Stimulated activated CD8-positive, alpha-beta memory T cell treated with anti-CD3 and anti-CD28 coated beads, Interleukin-12 subunit alpha, Interleukin-12 subunit beta, amount 100 ng/mL, for 4 hours (primary cell): Measurements from ENCODE around the gene NOD1.
A peak's percentile ranks its signal among the peaks of the same experiment; 100 is the strongest.
"Not testable (repeated sequence)": the region's sequence is repeated elsewhere in the genome, so short reads cannot be mapped to it uniquely, and the experiment has no call there.

ENCODE experiments used
- DNase-seq: peaks from one replicate; pipeline ENCODE4 v3.0.0-alpha.2; 2020; ENCODE audit warnings: low read depth

Gene NOD1

DNA sequence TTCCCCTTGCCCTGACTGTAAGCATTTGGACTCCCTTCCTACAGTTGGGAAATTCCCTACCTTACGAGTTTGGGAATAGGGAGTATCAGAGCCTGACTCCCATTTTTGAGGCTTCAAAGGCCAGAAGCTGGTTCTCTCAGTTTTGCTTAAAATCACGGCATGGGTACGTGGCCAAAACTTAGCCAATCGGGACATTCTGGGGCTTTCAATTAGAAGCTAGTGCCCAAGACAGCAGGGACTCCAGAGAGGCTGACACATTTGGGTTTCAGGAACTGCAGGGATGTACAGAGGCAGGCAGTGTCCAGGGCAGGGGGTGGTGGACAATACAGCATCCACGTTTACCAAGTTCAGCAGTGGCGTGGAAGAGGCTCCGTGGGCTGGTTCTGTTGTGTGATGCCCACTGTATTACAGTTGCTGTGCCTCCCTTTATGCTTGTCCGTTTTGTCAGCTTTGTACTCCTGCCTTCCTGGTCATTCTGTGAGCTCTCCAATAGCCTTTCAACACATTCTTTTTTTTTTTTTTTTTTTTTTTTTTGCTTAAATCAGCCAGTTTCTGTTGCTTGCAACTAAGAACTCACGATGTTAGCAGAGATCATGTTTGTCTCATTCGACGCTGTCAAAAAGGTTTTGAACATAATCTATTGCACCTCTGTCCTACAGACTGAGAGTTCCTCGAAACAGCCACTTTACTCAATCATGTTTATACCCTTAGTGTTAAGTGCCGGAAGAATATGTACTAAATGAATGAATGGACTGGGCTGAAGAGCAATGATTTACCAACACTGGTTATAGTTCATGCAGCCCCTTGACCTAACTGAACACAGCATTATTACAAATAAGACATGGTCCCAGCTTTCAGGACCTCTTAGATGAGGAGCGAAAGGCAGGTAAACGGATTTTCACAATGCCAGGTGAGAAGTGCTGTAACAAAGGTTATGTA is 25.0 kb upstream of the NOD1 start:
- DNase-seq: no peak

- DNase-seq: no peak
Measured at GRCh38 chr7:30502470-30503251, 24.1 kb upstream of the NOD1 start.

GRCh38 chr7:30501264-30501663 is 22.7 kb upstream of the NOD1 start:
- no peak for DNase-seq

DNA sequence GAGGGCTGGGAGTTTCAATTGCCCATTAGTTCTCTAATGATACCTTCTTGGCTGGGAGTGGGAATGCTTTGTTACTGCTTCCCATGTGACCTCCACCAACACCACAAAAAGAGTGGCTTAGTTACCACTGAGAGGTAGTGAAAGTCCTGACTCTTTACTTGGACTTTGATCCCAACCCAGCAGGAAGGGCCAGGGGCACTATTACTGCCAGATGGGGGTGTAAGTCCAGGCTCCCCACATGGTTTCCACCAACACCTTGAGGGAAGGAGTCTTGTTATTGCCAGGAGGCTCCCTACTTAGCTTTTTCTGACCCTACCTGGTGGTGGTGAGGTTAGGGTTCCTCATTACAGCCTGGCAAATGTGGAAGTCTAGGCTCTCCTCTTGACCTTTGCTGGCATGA is 14.6 kb upstream of the NOD1 start:
- no peak for DNase-seq

GRCh38 chr7:30491417-30491816 is 12.8 kb upstream of the NOD1 start:
- no peak for DNase-seq

DNA sequence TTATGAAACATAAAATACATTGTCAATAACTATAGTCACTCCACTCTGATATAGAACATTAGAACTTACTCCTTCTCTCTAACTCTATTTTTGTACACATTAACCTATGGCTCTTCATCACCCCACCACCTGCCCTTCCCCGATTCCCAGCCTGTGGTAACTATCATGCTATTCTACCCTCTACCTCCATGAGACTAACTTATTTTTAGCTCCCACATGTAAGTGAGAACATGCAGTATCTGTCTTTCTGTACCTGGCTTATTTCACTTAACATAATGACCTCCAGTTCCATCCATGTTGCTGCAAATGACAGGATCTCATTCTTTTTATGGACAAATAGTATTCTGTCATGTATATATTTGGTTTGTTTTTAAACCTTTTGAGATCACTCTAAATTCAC is 8.8 kb upstream of the NOD1 start:
- DNase-seq: no peak

- no peak for DNase-seq
Measured at GRCh38 chr7:30485667-30486066, 7.1 kb upstream of the NOD1 start.

DNA sequence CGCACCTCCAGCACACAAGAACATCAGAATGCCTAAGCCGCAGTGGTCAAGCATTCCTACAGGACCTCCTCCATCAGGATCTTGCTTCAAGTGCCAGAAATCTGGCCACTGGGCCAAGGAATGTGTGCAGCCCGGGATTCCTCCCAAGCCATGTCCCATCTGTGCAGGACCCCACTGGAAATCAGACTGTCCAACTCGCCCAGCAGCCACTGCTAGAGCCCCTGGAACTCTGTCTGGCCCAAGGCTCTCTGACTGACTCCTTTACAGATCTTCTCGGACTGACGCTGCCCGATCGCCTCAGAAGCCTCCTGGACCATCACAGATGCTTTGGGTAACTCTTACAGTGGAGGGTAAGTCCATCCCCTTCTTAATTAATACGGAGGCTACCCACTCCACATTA is 2.8 kb upstream of the NOD1 start:
- not testable (repeated sequence) for DNase-seq

DNA sequence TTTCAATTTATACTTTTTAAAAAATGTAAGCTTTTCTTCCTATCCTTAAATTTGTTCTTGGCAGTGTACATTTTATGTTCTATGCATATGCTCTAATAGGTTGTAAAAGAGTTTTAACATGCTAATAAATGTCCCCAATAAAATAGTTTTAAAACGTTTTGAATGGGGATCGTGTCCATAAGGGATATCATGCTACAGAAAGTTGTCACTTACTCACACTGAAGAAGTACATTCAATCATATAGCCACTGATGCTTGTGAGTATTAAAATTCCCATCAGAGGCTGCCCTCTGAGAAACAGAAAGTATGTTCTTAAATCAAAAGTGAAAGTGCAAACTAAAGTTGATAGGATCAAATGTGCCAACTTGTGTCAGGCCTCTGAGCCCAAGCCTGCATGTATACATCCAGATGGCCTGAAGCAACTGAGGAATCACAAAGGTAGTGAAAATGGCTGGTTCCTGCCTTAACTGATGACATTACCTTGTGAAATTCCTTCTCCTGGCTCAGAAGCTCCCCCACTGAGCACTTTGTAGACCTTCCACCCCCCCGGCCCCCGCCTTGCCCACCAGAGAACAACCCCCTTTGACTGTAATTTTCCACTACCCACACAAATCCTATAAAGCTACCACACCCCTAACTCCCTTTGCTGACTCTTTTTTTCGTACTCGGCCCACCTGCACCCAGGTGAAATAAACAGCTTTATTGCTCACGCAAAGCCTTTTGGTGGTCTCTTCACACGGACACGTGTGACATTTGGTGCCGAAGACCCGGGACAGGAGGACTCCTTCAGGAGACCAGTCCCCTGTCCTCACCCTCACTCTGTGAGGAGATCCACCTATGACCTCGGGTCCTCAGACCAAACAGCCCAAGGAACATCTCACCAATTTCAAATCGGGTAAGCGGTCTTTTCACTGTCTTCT is 877 bp upstream of the NOD1 start:
- peak; percentile 15 for DNase-seq

- DNase-seq: no peak
Measured at GRCh38 chr7:30476459-30477145, 2.0 kb downstream of the NOD1 start.

DNA sequence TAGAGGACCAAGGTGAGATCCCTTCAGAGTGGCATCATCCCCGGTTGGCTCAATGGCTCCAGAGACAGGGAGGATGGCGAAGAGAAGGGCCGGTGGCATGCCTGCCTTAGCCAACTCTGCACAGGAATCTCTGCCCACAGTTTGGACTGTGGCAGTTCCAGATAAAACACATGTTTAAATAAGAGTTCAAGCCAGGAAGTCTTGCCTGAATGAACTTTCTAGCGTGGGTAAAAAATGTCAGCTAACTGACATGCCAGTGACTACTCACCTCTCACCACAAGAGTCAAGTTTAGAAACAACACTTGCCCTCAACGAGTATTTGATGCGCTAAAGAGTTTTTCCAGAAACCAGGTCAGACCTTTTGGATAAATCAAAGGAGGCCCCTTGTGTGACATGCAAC is 3.0 kb downstream of the NOD1 start:
- no peak for DNase-seq

DNA sequence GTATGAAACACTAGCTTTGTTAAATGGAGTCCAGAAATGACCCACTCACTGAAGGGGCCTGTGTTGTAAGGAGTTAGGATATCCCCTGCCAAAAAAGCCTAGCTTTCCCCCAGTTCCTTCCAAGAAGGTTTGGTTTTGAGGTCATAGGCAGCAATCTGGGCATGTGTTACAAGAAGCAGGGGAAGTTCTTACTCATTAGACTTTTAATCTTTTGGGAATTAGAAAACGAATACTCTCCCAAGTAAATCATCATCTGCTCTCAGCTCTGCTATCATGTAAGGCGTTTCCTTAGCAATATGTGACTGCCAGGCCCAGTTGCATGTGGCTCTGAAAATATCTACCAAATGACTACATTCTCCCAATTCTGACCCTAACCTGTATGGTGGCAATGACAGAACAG is 3.7 kb downstream of the NOD1 start:
- no peak for DNase-seq

GRCh38 chr7:30474485-30474884 is 4.1 kb downstream of the NOD1 start:
- no peak for DNase-seq

GRCh38 chr7:30473903-30474302 is 4.7 kb downstream of the NOD1 start:
- no peak for DNase-seq

DNA sequence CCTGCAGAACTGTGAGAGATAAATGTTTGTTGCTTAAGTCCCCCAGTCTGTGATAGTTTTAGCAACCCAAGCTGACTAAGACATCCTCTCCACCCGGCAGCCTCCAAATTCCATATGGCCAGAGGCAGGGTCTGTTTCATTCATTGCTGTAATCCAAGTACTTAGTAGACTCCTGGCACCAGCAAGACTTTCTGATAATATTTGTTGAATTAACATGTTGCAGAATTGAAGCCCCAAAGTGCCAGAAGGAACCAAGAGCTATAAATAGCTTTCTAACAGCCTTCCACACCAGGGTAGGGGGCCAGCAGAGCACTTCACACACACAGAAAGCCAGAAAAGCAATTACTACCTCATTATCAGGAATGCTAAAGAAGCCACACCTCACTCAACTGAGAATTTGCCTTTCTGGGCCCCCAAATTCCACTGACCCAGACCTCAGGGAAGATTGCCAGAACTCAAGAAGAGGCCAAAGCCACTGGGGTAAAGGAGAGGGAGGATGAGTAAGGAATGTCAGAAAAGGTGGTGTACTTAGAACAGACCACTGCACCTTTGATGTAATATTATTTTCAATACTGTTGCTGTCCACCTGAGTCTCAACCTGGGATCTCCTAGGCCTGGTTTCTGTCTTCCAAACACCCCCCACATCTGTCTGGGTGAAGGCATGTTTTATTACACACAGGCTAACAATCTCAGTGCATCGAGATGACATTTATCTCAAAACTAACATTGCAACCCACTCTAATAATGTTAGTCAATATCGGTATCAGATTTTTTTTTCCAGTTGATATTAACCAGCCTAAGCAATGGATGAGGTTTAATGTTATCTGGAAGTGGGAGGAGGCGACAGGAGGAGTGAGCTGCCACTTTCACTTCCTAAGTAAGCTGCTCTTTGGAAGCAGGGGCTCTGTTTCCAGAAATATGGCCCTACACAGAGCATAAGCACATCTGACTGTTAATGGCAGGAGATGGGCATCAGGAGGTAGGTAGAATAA is 5.5 kb downstream of the NOD1 start:
- no peak for DNase-seq

DNA sequence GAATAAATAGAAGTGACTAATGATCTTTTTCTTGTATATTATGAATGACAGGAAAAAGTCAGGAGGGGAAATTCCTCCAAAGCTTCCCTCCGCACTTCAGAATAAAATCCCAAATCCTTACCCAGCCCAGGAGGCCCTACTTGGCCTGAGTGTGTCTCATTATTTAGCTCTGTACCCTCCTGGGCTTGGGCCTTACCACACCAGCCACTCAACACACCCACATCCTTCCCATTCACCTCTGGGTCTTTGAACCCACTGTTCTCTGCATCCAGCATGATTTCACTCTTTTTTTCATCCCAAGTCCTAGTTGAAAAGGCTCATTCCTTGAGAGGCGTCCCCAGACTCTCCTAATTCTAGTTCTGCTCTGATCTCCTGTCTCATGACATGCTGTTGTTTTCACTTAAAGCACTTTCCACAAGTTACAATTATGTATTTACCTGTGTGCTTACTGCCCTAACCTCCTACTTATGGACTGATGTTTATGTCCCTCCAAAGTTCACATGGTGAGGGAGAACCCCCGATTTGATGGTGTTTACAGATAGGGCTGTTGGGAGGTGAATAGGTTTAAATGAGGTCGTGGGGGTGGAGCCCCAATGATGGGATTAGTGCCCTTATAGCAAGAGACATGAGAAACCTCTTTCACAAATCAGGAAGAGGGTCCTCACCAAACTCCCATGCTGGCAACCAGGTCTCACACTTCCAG is 6.4 kb downstream of the NOD1 start:
- DNase-seq: no peak

- DNase-seq: no peak
Measured at GRCh38 chr7:30471205-30471604, 7.4 kb downstream of the NOD1 start.

DNA sequence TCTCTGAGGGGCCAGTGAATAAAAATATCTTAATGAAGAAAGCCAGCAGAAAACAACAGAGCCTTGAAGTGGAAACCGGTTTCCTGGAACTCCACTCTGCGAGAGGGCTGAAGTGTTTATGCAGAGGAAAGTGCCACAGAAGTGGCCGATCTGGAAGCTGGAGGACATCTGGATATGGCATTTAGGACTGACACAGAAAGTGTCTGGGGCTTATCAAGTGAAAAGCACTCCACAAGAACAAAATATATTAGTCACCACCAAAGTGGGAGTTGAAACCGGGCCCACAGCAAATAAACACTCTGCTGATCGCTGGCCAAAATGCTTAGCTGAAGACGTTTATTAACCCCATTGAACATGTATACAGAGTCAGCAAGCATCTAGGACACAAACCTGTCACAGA is 7.8 kb downstream of the NOD1 start:
- DNase-seq: no peak

DNA sequence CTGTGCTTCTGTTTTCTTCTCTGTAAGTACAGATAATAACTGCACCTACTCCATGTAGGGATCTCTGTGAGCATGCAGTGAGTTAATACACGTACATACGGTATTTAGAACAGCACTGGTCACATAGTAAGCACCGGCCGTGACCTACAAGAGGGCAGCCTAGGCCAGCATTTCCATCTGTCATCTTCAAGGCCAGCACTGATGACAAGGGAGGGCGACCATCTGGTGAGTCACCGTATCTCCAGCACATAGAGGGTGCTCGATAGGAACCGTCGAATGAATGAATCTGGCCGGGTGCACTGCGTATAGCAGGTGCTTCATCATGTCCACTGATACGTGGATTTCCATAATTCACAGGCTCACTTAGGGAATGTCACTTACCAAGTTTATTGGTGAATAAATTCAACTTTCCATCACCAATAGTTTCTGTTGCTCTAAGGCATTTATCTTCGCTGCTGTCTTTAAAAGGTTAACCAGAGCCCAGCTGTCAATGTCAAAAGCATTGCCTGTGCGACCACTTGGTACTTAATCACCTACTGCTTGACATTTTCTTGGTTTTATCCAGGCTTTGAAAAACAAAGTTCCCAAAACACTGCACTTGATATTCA is 8.3 kb downstream of the NOD1 start:
- DNase-seq: no peak
